BJ (cell line): ENCODE results near the gene PPP1R9A. TPM values are rescaled to one million over a fixed set of nuclear protein-coding genes. Genes with fewer than 3 reads are reported as not detected.

Source experiments
- CTCF ChIA-PET: fragments of 350-600 bp; formaldehyde crosslinking; extraction: SDS; loops from one replicate; lab custom pipeline; 2021; ENCODE audit warnings: antibody characterized with exemption, inconsistent platforms; lab: Yijun Ruan, JAX
- POLR2A ChIA-PET: fragments of 300-600 bp; sonication (Branson Sonifier 250); formaldehyde crosslinking; extraction: SDS; loops from one replicate; lab custom pipeline; 2021; ENCODE audit warnings: antibody characterized with exemption; lab: Charles Lee
- DNase-seq: peaks from one replicate; pipeline ENCODE4 v3.0.0-alpha.2; 2011; ENCODE audit warnings: low read depth
- H3K27me3 ChIP-seq: 2 replicates; pipeline ENCODE4 v1.6.0; 2011; ENCODE audit warnings: low read length; ENCODE audit not compliant: control insufficient read depth, insufficient read depth
- H3K36me3 ChIP-seq: 2 replicates; pipeline ENCODE4 v1.5.1; 2011; ENCODE audit warnings: low read length; ENCODE audit not compliant: control insufficient read depth, insufficient read depth
- H3K4me3 ChIP-seq: 2 replicates; pipeline ENCODE4 v1.5.1; 2011; ENCODE audit warnings: low read depth, mild to moderate bottlenecking, control low read depth, low read length
- polyA plus RNA-seq: library from polyadenylated mRNA; depleted of rRNA; stranded (reverse); fragments of >200 nt; gene quantifications from 2 replicates; pipeline ENCODE4 v1.2.3, GENCODE V29; 2011
- TF ChIP-seq, protein P1 (sequence below): IDR thresholded peaks from 2 replicates; pipeline ENCODE4 v1.5.1; 2011; ENCODE audit warnings: low read depth, mild to moderate bottlenecking, control low read depth, inconsistent platforms, low read length, moderate library complexity; ENCODE audit not compliant: insufficient read depth

PPP1R9A gene
- polyA plus RNA-seq, 1 experiment, result 0.09 TPM

DNA sequence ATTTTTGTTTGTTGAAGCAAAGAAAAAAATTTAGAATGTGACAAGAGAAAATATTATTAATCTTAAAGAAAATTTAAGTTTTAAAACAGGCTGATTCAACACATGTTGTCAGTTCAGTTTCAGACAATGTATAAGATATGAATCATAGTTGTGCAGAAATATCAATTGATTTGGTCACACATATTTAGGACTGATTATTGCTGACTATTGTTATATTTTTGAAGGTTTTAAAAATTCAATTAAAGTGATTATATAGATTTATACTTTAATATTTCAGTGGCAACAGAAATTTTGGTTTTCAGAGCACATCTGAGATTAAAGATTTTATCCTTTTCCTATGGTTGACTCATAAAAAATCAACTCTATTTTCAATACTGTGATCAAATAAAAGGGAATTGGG is 284.4 kb downstream of the PPP1R9A start:
- CTCF ChIA-PET, result no interaction called here
- Histone ChIP-seq H3K36me3 (no peaks in the 10 kb centered on the region), H3K27me3 (no peaks in the 10 kb centered on the region), H3K4me3 (no peak overlapping the region)
- DNase-seq, result no peak
- TF ChIP-seq, protein P1, sequence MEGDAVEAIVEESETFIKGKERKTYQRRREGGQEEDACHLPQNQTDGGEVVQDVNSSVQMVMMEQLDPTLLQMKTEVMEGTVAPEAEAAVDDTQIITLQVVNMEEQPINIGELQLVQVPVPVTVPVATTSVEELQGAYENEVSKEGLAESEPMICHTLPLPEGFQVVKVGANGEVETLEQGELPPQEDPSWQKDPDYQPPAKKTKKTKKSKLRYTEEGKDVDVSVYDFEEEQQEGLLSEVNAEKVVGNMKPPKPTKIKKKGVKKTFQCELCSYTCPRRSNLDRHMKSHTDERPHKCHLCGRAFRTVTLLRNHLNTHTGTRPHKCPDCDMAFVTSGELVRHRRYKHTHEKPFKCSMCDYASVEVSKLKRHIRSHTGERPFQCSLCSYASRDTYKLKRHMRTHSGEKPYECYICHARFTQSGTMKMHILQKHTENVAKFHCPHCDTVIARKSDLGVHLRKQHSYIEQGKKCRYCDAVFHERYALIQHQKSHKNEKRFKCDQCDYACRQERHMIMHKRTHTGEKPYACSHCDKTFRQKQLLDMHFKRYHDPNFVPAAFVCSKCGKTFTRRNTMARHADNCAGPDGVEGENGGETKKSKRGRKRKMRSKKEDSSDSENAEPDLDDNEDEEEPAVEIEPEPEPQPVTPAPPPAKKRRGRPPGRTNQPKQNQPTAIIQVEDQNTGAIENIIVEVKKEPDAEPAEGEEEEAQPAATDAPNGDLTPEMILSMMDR, result no peak
- POLR2A ChIA-PET, result no interaction called here

DNA sequence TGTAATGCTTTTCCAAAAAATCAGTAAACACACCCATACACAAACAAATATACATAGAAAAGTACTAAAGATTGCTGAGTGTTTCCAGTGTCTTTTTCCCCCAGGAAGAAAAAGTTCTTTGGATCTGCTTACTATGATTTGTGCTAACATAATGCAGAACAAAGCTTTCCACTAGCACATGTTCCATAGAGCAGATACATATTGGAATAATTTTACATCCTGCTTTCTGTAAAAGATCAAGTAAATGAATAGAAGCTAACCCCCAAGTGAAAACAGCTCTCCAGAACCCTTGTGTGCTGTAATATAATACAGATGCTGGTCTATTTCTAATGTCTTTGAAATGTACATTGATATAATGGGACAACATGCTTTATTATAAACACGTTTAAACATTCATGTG is 291.5 kb downstream of the PPP1R9A start:
- TF ChIP-seq, protein P1, result no peak
- POLR2A ChIA-PET, result no interaction called here
- H3K36me3 ChIP-seq, result no peaks in the 10 kb centered on the region
- no peak for DNase-seq
- CTCF ChIA-PET, result interaction anchor here (4.4 kb wide), 1 partner anchor 749 kb away, joined by 38 read pairs; no protein-coding TSS in a partner anchor
- H3K27me3 ChIP-seq, result no peaks in the 10 kb centered on the region
- H3K4me3 ChIP-seq, result no peak overlapping the region

DNA sequence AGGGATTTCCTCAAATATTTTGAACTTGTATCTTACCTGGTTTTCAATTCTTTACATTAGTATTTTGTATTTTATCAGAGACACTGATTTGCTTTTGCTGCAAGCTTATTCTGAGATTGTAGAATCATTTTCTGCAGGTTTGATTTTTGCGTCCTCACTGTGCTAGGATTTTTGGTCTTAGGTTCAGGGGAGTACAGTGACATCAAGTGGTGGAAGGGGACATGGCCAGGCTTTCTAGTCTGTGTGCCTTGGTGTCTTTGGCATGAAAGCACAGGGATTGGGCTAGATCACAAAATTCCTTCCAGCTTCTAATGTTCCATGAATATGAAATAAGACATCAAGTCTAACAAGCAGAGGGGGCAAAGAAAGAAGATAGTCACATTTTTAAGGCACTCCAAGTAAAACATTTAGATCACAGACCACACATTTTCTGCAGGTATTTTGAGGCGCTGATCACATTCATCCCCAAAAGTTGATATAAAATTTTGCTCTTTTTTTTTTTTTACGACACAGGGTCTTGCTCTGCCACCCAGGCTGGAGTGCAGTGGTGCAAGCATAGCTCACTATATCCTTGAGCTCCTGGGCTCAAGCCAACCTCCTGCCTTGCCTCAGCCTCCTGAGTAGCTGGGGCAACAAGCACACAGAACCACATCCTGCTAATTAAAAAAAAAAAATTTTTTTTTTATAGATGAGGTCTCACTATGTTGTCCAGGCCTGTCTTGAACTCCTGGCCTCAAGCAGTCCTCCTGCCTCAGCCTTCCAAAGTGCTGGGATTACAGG is 292.6 kb downstream of the PPP1R9A start:
- CTCF ChIA-PET, result interaction anchor here (0.6 to 4.4 kb wide), 6 partner anchors 47 to 941 kb away, joined by 3 to 38 read pairs (median 4); no protein-coding TSS in a partner anchor

DNA sequence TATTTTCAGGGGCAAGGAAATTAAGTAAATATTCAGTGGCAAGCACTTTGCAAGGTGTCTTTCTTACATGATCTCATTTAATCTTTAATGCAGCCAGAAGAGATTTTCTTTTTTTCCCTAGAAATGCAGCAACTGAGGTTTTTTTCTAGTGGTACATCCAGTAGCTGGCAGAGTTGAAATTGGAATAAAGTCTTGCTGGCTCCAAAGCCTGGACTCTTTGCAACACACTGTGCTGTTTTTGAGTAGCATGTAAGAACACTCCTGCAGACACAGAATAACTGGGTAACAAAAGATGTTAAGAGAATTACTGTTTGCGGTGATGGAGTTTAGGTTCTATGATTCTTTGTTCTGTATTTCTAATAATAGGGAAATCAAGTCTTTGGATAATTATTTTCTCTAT is 293.3 kb downstream of the PPP1R9A start:
- POLR2A ChIA-PET, result no interaction called here
- TF ChIP-seq, protein P1, result no peak
- CTCF ChIA-PET, result interaction anchor here (0.7 to 4.4 kb wide), 3 partner anchors 46 to 751 kb away, joined by 3 to 38 read pairs (median 4); no protein-coding TSS in a partner anchor
- no peaks in the 10 kb centered on the region for H3K36me3 ChIP-seq
- no peak overlapping the region for H3K4me3 ChIP-seq
- no peak for DNase-seq
- H3K27me3 ChIP-seq, result no peaks in the 10 kb centered on the region

More for the DNA sequence above, 292.6 kb downstream of the PPP1R9A start:
- Histone ChIP-seq H3K27me3 (no peaks in the 10 kb centered on the region), H3K4me3 (no peak overlapping the region), H3K36me3 (no peaks in the 10 kb centered on the region)
- POLR2A ChIA-PET, result no interaction called here
- no peak for DNase-seq
- TF ChIP-seq, protein P1, result peak; percentile 78

DNA sequence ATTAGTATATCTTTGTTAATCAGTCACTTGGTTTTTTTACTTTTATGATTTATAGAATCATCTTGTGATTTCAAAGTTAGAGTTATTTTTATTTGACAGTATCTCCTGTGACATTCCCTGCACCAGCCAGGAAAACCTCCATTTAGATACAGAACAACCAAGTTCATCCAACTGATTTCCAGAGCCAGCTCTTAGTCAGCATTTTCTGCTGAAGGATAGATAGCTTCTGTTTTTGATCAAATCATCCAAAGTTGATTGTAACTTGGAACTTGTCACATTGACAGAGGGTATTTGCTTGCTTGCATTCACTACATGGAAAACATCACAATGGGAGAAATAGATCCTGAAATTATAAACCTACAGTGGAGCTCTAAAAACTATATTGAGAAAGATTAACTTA is 294.3 kb downstream of the PPP1R9A start:
- H3K4me3 ChIP-seq, result no peak overlapping the region
- TF ChIP-seq, protein P1, result no peak
- ChIA-PET CTCF (interaction anchor here (0.7 to 4.4 kb wide), 2 partner anchors 310 to 752 kb away, joined by 3 to 38 read pairs; no protein-coding TSS in a partner anchor), POLR2A (no interaction called here)
- DNase-seq, result no peak
- H3K27me3 ChIP-seq, result no peaks in the 10 kb centered on the region
- no peaks in the 10 kb centered on the region for H3K36me3 ChIP-seq
